Measurements from ENCODE around the gene HOATZ.

HOATZ gene

DNA sequence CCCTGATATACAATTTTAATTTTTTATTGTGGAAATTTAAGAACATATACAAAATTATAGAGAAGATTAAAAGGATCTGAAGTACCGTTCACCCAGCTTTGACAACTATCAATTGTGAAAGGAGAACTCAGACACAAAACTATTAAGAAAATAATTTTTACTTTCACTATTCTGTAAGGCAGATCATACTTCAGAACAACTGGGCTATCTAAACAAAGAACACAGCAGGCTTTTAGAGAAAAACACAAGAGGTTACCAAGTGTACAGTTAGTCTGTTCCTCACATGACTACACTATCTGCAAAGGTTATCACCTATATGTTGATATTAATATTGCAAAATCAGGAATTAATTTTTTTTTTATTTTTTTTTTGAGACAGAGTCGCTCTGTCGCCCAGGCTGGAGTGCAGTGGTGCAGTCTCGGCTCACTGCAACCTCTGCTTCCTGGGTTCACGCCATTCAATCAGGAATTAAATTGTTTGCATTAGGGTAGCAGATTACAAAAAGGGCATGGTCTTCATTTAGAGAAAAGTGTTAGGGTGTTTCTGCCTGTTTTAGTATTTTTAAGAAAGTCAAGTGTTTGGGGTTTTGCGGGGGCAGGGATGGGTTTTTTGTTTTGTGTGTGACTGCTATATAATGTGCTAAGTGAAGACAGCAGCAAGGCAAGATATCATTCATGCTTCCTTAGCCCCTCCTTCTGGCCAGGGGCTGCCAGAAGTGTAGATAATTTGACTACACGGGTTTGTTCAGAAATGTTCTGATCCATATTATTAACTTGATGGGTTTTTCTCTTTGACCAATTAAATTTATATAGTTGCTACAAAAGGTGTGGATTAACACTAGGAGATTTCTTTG is 60.0 kb downstream of the HOATZ start:
- in situ Hi-C loops (cut with MboI; ENCODE audit: low sequenced_read_pairs), result no loop called here

DNA sequence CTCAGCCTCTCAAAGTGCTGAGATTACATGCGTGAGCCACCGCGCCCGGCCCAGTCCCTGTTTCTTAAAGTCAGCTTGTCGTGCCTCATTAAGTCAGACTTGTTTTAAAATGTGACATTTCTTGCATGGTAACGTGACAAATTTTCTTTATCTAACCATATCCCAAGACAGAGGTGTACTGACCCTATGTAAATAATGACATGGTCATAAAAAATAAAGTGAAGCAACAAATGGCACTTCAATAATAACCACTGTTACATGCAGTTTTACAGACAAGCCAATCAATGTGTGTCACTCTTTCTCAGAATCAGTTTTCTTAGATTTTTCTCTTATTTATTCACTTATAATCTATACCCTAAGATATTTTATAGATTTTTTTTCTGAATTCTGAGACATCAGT is 61.2 kb downstream of the HOATZ start:
- in situ Hi-C loops (cut with MboI; ENCODE audit: low sequenced_read_pairs), result no loop called here

DNA sequence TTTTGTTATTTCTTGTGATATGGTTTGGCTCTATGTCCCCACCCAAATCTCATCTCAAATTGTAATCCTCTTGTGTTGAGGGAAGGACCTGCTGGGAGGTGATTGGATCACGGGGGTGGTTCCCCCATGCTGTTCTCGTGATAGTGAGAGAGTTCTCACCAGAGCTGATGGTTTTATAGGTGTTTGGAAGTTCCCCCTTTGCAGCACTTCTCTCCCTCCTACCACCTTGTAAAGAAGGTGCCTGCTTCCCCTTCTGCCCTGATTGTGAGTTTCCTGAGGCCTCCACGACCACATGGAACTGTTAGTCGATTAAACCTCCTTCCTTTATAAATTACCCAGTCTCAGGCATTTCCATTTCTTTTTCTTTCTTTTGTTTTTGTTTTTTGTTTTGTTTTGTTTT is 63.2 kb downstream of the HOATZ start:
- in situ Hi-C loops (cut with MboI; ENCODE audit: low sequenced_read_pairs), result no loop called here

DNA sequence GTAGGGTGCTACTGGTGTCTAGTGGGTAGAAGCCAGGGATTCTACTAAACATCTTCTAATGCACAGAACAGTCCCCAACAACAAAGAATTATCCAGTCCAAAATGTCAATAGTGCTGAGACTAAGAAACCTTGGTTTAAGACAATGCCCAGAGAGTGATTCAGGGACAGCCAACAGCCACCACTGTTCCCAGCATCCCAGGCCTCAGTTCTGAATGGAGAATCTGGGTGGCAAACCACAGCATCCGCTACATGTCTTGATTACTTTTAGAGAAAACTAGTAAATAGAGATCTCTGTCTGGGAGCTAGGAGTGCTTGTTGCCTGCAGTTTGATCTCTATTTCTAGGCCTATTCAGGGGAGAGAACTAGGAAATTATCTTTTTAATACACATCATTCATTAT is 66.8 kb downstream of the HOATZ start:
- in situ Hi-C loops (cut with MboI; ENCODE audit: low sequenced_read_pairs), result no loop called here

DNA sequence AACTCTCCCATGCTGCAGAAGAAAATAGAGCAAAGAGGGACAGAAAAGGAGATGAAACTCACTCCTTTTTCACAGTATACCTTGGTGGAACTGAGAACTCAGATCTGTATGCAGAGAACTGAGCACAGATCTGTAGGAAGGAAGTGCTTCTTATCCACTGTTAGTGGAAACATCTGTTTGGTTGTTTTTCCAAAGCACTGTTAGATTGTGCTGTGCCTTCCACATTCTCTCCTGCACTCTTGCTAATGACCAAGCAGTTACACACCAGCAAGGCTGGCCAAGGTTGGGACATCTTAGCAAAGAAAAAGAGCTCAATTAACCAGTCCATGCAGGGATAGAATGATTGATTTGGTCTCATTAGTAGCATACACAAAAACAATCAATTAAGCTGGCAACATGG is 67.6 kb downstream of the HOATZ start:
- in situ Hi-C loops (cut with MboI; ENCODE audit: low sequenced_read_pairs), result no loop called here

DNA sequence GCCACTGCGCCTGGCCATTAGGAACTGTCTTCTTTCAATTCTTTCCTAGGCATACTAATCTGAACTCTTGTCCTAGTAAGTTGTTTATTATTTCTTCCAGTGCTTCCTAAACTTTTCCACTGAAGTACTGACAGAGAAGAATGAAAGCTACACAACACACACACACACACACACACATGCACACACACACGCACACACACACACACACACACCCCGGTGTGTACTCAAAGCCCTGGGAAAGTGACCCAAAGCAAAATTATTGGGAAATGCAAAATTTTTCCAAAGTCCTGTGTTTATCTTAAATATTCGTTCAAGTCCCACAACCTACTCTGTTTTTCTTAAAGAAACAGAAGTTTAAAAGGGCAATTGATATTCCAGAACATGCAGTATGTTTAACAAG is 68.3 kb downstream of the HOATZ start:
- in situ Hi-C loops (cut with MboI; ENCODE audit: low sequenced_read_pairs), result no loop called here

DNA sequence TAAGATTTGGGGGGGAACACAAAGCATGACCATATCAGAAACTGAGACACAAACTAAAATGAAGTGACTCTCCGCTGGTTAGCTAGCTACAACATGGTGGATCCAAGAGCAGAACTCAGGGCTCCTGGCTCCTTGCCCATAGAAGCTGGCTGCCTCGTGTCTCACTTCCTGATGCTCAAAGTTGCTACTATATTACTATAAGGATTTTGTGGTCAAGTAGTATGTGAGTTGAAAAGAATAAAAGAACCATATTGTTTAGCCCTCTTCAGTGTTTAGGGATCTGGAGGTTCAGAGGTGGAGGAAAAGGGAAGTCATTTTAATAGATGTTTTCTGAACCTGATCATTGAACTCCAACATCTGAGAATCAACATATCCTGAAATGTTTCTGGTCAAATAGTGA is 70.8 kb downstream of the HOATZ start:
- in situ Hi-C loops (cut with MboI; ENCODE audit: low sequenced_read_pairs), result no loop called here

DNA sequence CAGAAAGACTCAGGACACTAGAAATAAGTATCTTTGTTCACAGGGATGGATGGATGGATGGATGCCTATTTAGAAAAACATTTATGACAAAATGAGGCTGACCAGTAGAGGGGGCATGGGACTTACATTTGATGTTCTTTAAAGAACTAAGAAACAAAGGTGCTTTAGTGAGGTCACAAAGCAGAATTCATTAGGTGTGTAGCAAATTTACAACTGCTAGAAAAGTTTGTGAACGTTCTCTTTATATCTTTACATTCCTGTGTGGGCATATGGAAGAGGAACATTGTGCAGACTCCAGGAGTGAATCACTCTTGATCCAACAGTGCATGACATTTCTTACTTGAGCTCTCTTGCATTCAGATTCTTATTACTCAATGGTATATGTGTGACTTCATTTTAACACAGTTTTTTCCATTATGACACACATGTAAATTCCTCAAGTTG is 71.8 kb downstream of the HOATZ start:
- in situ Hi-C loops (cut with MboI; ENCODE audit: low sequenced_read_pairs), result no loop called here
